A673 (cell line): ENCODE data around the gene ZNF462. TPM values are rescaled to one million over a fixed set of nuclear protein-coding genes. Genes with fewer than 3 reads are reported as not detected.

Experiments used
- BruUV-seq: library from RNA; stranded (reverse); fragments of 400-500 nt; replicated peaks from 2 replicates; lab custom pipeline; 2021; lab: Mats Ljungman, UMichigan
- CTCF ChIA-PET: fragments of 300-600 bp; sonication (Branson Sonifier 250); formaldehyde crosslinking; loops from one replicate; lab custom pipeline; 2022; ENCODE audit warnings: antibody characterized with exemption; lab: Charles Lee
- POLR2A ChIA-PET: fragments of 300-600 bp; sonication (Branson Sonifier 250); formaldehyde crosslinking; loops from one replicate; lab custom pipeline; 2022; ENCODE audit warnings: antibody characterized with exemption; ENCODE audit not compliant: low non-redundant PET; lab: Charles Lee
- DNase-seq: peaks from one replicate; pipeline ENCODE4 v3.0.0-alpha.2; 2015; ENCODE audit warnings: low spot score
- H3K27ac ChIP-seq: fragments of 200-600 bp; sonication (generic); 2 replicates; pipeline ENCODE4 v1.5.1; 2016; ENCODE audit warnings: mixed run types, low read depth, mild to moderate bottlenecking, mixed read lengths, antibody characterized with exemption, low read length; ENCODE audit not compliant: poor library complexity, severe bottlenecking
- H3K27me3 ChIP-seq: fragments of 200-600 bp; sonication (generic); replicated peaks from 2 replicates; pipeline ENCODE4 v1.6.1; 2017; ENCODE audit warnings: mixed run types, low read depth, mild to moderate bottlenecking, mixed read lengths, antibody characterized with exemption, low read length; ENCODE audit not compliant: insufficient read depth, poor library complexity
- H3K36me3 ChIP-seq: fragments of 200-600 bp; sonication (generic); 2 replicates; pipeline ENCODE4 v1.6.1; 2016; ENCODE audit warnings: mixed run types, mild to moderate bottlenecking, mixed read lengths, antibody characterized with exemption, low read length; ENCODE audit not compliant: insufficient read depth, poor library complexity, severe bottlenecking
- H3K4me1 ChIP-seq: fragments of 200-600 bp; sonication (generic); 2 replicates; pipeline ENCODE4 v1.6.1; 2017; ENCODE audit warnings: mixed run types, mild to moderate bottlenecking, mixed read lengths, antibody characterized with exemption, low read length; ENCODE audit not compliant: insufficient read depth, poor library complexity, severe bottlenecking
- H3K4me3 ChIP-seq: fragments of 200-600 bp; sonication (generic); 2 replicates; pipeline ENCODE4 v1.5.1; 2016; ENCODE audit warnings: low read depth, mixed run types, mild to moderate bottlenecking, mixed read lengths, low read length; ENCODE audit not compliant: poor library complexity, severe bottlenecking
- H3K9me3 ChIP-seq: fragments of 200-600 bp; sonication (generic); 2 replicates; pipeline ENCODE4 v1.6.1; 2016; ENCODE audit warnings: mixed run types, low read depth, mild to moderate bottlenecking, mixed read lengths, antibody characterized with exemption, low read length; ENCODE audit not compliant: poor library complexity, severe bottlenecking
- EZH2 ChIP-seq: fragments of 200-600 bp; sonication (generic); IDR thresholded peaks from 2 replicates; pipeline ENCODE4 v1.6.1; 2017; ENCODE audit warnings: borderline replicate concordance, low read depth, mild to moderate bottlenecking, mixed read lengths, antibody characterized with exemption, low read length; ENCODE audit not compliant: poor library complexity, severe bottlenecking
- intact Hi-C: fragments of 100-400 bp; cut with micrococcal nuclease; formaldehyde crosslinking; loops from one replicate; pipeline ENCODE4 v1.10.0; 2022; ENCODE audit not compliant: unreplicated experiment
- total RNA-seq: library from RNA; stranded (reverse); gene quantifications from 2 replicates; pipeline ENCODE4 v1.2.3, GENCODE V29; 2021
- TF ChIP-seq, protein P1 (sequence below): fragments of 300-800, 200-600 bp; sonication (generic); conservative IDR thresholded peaks from 2 replicates; pipeline ENCODE4 v1.5.1; 2017; ENCODE audit warnings: low read depth, mild to moderate bottlenecking, antibody characterized with exemption, low read length, moderate library complexity, mixed read lengths

ZNF462 gene
- total RNA-seq, 1 experiment from 2014 or later = 40.5 TPM

DNA sequence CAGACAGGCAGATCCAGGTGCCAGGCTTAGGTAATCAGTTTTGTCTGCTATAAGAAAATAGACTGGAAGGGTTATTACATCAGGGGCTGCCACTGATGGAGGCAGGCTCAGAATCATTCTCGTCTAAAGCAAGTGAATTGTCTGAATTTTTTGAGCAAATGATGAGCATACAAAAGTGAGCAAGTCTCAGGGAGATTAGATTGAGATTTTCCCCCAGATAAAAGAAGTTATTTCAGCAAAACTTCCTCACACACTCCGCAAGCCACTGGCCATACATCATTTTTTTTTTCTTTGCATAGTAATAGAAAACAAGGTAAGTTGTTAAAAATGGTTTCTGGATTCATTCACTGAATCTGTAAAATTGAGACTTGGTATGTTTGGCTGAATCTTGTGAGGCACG is 52.9 kb downstream of the ZNF462 start:
- DNase-seq = no peak
- Histone ChIP-seq H3K4me1 (peaks cover 6% of the 10 kb centered on the region), H3K9me3 (no peaks in the 10 kb centered on the region), H3K27ac (no peak overlapping the region), H3K4me3 (no peak overlapping the region), H3K27me3 (no peaks in the 10 kb centered on the region), H3K36me3 (no peaks in the 10 kb centered on the region)
- POLR2A ChIA-PET = no interaction called here
- intact Hi-C loops = no loop called here
- no TSS peak for BruUV-seq
- CTCF ChIA-PET = no interaction called here
- no peak for TF ChIP-seq EZH2
- TF ChIP-seq, protein P1, sequence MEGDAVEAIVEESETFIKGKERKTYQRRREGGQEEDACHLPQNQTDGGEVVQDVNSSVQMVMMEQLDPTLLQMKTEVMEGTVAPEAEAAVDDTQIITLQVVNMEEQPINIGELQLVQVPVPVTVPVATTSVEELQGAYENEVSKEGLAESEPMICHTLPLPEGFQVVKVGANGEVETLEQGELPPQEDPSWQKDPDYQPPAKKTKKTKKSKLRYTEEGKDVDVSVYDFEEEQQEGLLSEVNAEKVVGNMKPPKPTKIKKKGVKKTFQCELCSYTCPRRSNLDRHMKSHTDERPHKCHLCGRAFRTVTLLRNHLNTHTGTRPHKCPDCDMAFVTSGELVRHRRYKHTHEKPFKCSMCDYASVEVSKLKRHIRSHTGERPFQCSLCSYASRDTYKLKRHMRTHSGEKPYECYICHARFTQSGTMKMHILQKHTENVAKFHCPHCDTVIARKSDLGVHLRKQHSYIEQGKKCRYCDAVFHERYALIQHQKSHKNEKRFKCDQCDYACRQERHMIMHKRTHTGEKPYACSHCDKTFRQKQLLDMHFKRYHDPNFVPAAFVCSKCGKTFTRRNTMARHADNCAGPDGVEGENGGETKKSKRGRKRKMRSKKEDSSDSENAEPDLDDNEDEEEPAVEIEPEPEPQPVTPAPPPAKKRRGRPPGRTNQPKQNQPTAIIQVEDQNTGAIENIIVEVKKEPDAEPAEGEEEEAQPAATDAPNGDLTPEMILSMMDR = no peak

DNA sequence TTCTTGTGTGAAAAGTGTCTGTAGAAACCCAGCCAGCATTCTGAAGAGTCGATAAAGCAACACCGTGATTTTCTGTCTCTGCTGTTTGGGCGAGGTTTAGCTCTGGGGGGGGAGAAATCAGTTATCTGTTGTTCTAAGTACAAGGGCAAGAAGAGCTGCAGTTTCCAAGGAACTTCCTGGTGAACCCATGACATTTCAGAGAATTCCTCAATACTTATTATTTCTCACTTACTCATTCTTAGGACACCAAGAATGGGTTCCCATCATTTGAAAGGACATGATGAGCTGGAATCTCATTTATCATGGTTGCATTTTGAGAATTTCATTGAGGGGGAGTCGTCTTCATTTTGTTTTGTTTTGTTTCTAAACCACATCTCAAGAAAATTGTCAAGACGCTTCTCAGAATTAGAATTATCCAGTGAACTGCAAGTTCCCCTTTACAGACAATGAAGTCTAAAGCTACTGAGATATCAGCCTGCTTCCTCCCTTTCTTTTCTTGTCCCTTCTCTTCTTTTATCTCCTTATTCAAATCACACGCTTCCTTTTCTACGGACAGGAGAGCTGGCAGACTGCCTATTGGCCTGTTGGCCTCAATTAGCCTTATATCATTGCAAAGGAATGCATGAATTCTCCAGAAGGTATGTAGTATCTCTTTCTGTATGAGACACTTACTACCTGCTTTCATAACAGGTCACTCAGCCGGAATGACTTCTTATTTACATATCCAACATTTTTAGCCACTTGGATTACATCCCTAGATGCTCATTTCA is 53.7 kb downstream of the ZNF462 start:
- DNase-seq = peak; percentile 21
- no TSS peak for BruUV-seq
- H3K27ac ChIP-seq = no peak overlapping the region
- H3K4me1 ChIP-seq = peaks cover 9% of the 10 kb centered on the region
- intact Hi-C loops = no loop called here
- H3K27me3 ChIP-seq = no peaks in the 10 kb centered on the region
- H3K36me3 ChIP-seq = no peaks in the 10 kb centered on the region
- no peaks in the 10 kb centered on the region for H3K9me3 ChIP-seq
- TF ChIP-seq, protein P1 = no peak
- no peak for TF ChIP-seq EZH2
- no peak overlapping the region for H3K4me3 ChIP-seq
- ChIA-PET POLR2A (no interaction called here), CTCF (no interaction called here)

DNA sequence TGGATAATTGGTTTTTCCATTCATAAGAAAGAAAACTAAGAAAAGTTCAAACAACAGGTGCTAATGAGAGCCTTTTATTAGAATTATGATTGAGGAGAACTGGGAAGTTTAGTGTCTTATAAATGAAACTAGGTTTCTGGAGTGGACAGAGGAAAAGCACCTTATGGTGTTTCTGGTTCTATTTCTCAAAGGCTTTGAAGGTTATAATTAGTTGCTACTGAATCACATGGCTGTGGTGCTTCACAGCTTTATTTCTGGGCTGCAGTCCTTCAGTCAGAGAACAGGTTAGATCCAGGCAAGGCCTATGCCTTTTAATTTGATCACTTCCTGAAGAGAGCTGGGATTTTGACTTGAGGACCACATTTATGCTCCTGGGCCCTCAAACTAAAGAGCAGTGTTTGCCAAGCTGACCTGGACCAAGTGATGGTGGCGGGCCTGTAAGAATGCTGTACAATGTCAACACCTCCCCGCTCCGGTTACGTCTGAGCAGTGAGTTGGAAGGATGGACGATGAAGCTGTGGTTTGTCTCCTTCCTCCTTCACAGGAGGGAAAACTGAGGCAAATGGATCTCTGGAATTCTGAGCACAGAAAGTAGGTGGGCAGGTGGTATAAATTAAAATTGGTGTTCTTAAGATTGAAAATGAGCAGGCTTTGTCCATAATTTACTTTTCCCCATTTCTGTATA is 56.0 kb downstream of the ZNF462 start:
- H3K9me3 ChIP-seq = no peaks in the 10 kb centered on the region
- H3K27me3 ChIP-seq = no peaks in the 10 kb centered on the region
- ChIA-PET CTCF (no interaction called here), POLR2A (no interaction called here)
- intact Hi-C loops = no loop called here
- peaks cover 16% of the 10 kb centered on the region for H3K4me1 ChIP-seq
- no peak overlapping the region for H3K27ac ChIP-seq
- no TSS peak for BruUV-seq
- H3K4me3 ChIP-seq = no peak overlapping the region
- no peak for TF ChIP-seq EZH2
- TF ChIP-seq, protein P1 = no peak
- no peak for DNase-seq
- H3K36me3 ChIP-seq = peaks cover 1% of the 10 kb centered on the region
